ENCODE measurements around the gene LRP2BP. TPM values are rescaled to one million over a fixed set of nuclear protein-coding genes. Genes with fewer than 3 reads are reported as not detected.

LRP2BP gene
- total and polyA plus RNA-seq, 2 experiments from 2014 or later, result 0.28 to 1.7 TPM

DNA sequence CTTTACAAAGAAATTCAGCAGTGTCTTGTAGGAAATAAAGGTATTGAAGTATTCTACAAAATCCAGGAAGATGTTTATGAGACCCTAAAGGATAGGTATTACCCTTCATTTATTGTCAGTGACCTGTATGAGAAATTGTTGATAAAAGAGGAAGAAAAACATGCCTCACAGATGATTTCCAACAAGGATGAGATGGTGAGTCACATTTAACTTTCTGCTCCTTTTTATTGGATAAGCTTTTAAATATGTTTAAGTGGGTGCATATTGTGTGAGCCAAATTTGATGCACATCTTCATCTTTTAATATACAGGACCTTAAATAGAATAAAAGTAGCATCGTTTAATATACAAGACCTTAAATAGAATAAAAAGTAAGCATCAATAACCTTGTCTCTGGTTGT lies 72.1 kb downstream of the LRP2BP start:
- peaks cover 30% of the 10 kb centered on the region for H3K9me3 Mint-ChIP-seq
- Histone ChIP-seq H3K27me3 (ENCODE audit: insufficient read depth) (no peaks in the 10 kb centered on the region), H3K4me1 (ENCODE audit: insufficient read depth) (no peaks in the 10 kb centered on the region), H3F3A (replicated peaks; ENCODE audit: low read depth) (no peaks in the 10 kb centered on the region), H3K36me3 (ENCODE audit: insufficient read depth) (peaks cover 21% of the 10 kb centered on the region; the same call in 1 of the 2 replicates), H3K4me3 (no peak overlapping the region), H3K79me2 (replicated peaks; ENCODE audit: insufficient read depth) (no peaks in the 10 kb centered on the region), H2AFZ (no peak overlapping the region), H4K20me1 (replicated peaks; ENCODE audit: insufficient read depth) (no peaks in the 10 kb centered on the region), H3K4me2 (no peak overlapping the region), H3K9me2 (ENCODE audit: insufficient read depth) (no peaks in the 10 kb centered on the region), H3K27ac (ENCODE audit: low read depth) (no peak overlapping the region)
- ATAC-seq (no peak), DNase-seq (ENCODE audit: low spot score) (no peak)
- H3K4me1 Mint-ChIP-seq, result peaks cover 12% of the 10 kb centered on the region
- peaks cover 4% of the 10 kb centered on the region for H3K27me3 Mint-ChIP-seq (ENCODE audit: insufficient read depth, low read depth, poor library complexity)
- no peak for TF ChIP-seq EZH2phosphoT487 (IDR thresholded peaks at IDR 0.05; ENCODE audit: unreplicated experiment)
- TF ChIP-seq, protein P1, sequence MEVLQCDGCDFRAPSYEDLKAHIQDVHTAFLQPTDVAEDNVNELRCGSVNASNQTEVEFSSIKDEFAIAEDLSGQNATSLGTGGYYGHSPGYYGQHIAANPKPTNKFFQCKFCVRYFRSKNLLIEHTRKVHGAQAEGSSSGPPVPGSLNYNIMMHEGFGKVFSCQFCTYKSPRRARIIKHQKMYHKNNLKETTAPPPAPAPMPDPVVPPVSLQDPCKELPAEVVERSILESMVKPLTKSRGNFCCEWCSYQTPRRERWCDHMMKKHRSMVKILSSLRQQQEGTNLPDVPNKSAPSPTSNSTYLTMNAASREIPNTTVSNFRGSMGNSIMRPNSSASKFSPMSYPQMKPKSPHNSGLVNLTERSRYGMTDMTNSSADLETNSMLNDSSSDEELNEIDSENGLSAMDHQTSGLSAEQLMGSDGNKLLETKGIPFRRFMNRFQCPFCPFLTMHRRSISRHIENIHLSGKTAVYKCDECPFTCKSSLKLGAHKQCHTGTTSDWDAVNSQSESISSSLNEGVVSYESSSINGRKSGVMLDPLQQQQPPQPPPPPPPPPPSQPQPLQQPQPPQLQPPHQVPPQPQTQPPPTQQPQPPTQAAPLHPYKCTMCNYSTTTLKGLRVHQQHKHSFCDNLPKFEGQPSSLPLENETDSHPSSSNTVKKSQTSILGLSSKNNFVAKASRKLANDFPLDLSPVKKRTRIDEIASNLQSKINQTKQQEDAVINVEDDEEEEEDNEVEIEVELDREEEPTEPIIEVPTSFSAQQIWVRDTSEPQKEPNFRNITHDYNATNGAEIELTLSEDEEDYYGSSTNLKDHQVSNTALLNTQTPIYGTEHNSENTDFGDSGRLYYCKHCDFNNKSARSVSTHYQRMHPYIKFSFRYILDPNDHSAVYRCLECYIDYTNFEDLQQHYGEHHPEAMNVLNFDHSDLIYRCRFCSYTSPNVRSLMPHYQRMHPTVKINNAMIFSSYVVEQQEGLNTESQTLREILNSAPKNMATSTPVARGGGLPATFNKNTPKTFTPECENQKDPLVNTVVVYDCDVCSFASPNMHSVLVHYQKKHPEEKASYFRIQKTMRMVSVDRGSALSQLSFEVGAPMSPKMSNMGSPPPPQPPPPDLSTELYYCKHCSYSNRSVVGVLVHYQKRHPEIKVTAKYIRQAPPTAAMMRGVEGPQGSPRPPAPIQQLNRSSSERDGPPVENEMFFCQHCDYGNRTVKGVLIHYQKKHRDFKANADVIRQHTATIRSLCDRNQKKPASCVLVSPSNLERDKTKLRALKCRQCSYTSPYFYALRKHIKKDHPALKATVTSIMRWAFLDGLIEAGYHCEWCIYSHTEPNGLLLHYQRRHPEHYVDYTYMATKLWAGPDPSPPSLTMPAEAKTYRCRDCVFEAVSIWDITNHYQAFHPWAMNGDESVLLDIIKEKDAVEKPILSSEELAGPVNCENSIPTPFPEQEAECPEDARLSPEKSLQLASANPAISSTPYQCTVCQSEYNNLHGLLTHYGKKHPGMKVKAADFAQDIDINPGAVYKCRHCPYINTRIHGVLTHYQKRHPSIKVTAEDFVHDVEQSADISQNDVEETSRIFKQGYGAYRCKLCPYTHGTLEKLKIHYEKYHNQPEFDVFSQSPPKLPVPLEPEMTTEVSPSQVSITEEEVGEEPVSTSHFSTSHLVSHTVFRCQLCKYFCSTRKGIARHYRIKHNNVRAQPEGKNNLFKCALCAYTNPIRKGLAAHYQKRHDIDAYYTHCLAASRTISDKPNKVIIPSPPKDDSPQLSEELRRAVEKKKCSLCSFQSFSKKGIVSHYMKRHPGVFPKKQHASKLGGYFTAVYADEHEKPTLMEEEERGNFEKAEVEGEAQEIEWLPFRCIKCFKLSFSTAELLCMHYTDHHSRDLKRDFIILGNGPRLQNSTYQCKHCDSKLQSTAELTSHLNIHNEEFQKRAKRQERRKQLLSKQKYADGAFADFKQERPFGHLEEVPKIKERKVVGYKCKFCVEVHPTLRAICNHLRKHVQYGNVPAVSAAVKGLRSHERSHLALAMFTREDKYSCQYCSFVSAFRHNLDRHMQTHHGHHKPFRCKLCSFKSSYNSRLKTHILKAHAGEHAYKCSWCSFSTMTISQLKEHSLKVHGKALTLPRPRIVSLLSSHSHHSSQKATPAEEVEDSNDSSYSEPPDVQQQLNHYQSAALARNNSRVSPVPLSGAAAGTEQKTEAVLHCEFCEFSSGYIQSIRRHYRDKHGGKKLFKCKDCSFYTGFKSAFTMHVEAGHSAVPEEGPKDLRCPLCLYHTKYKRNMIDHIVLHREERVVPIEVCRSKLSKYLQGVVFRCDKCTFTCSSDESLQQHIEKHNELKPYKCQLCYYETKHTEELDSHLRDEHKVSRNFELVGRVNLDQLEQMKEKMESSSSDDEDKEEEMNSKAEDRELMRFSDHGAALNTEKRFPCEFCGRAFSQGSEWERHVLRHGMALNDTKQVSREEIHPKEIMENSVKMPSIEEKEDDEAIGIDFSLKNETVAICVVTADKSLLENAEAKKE (CRISPR knock-in tag; IDR thresholded peaks at IDR 0.05), result no peak
- TF ChIP-seq NANOG (IDR thresholded peaks at IDR 0.05; ENCODE audit: borderline replicate concordance), result no peak
- TF ChIP-seq ZNF114 (CRISPR knock-in tag; IDR thresholded peaks at IDR 0.05), result no peak
- TF ChIP-seq, protein P2, sequence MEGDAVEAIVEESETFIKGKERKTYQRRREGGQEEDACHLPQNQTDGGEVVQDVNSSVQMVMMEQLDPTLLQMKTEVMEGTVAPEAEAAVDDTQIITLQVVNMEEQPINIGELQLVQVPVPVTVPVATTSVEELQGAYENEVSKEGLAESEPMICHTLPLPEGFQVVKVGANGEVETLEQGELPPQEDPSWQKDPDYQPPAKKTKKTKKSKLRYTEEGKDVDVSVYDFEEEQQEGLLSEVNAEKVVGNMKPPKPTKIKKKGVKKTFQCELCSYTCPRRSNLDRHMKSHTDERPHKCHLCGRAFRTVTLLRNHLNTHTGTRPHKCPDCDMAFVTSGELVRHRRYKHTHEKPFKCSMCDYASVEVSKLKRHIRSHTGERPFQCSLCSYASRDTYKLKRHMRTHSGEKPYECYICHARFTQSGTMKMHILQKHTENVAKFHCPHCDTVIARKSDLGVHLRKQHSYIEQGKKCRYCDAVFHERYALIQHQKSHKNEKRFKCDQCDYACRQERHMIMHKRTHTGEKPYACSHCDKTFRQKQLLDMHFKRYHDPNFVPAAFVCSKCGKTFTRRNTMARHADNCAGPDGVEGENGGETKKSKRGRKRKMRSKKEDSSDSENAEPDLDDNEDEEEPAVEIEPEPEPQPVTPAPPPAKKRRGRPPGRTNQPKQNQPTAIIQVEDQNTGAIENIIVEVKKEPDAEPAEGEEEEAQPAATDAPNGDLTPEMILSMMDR (conservative IDR thresholded peaks at IDR 0.05; ENCODE audit: low read depth in 2 of 2), result no peak
- TF ChIP-seq, protein P3, sequence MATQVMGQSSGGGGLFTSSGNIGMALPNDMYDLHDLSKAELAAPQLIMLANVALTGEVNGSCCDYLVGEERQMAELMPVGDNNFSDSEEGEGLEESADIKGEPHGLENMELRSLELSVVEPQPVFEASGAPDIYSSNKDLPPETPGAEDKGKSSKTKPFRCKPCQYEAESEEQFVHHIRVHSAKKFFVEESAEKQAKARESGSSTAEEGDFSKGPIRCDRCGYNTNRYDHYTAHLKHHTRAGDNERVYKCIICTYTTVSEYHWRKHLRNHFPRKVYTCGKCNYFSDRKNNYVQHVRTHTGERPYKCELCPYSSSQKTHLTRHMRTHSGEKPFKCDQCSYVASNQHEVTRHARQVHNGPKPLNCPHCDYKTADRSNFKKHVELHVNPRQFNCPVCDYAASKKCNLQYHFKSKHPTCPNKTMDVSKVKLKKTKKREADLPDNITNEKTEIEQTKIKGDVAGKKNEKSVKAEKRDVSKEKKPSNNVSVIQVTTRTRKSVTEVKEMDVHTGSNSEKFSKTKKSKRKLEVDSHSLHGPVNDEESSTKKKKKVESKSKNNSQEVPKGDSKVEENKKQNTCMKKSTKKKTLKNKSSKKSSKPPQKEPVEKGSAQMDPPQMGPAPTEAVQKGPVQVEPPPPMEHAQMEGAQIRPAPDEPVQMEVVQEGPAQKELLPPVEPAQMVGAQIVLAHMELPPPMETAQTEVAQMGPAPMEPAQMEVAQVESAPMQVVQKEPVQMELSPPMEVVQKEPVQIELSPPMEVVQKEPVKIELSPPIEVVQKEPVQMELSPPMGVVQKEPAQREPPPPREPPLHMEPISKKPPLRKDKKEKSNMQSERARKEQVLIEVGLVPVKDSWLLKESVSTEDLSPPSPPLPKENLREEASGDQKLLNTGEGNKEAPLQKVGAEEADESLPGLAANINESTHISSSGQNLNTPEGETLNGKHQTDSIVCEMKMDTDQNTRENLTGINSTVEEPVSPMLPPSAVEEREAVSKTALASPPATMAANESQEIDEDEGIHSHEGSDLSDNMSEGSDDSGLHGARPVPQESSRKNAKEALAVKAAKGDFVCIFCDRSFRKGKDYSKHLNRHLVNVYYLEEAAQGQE (IDR thresholded peaks at IDR 0.05; ENCODE audit: unreplicated experiment), result no peak
- no peak for TF ChIP-seq CREB1 (CRISPR knock-in tag; IDR thresholded peaks at IDR 0.05; ENCODE audit: low read depth)
- TF ChIP-seq POLR2AphosphoS5 (IDR thresholded peaks at IDR 0.05; ENCODE audit: low read depth), result no peak
- H3K36me3 Mint-ChIP-seq (ENCODE audit: low read depth), result peaks cover 70% of the 10 kb centered on the region
- H3K27ac Mint-ChIP-seq, result no peak overlapping the region
- no peak overlapping the region for H3K4me3 Mint-ChIP-seq
